ENCODE data around the gene PIGS. TPM values are rescaled to one million over a fixed set of nuclear protein-coding genes. Genes with fewer than 3 reads are reported as not detected.

The PIGS gene
- total and polyA plus RNA-seq, 4 donors: 21.8 to 38.7 (median 35.6) TPM

GRCh38 chr17:28506763-28507487, 64.4 kb downstream of the PIGS start:
- intact Hi-C loops (cut with DNase I): no loop called here
- 83 to 85% methylated on average over 13 to 14 of the region's 14 CpGs for WGBS, 2 donors
- no peaks in the 10 kb centered on the region for H3K36me3 ChIP-seq (ENCODE audit: control insufficient read depth in 1 of 2, insufficient read depth in 2 of 2, low read length in 1 of 2)
- H3K4me3 ChIP-seq (ENCODE audit: low read length in 2 of 2): no peak overlapping the region
- DNase-seq (no peak), ATAC-seq (ENCODE audit: low FRiP score) (no peak)
- H3K4me1 ChIP-seq (ENCODE audit: control insufficient read depth in 1 of 2, insufficient read depth in 2 of 2, low read length in 2 of 2): no peaks in the 10 kb centered on the region
- no peaks in the 10 kb centered on the region for H3K27me3 ChIP-seq (ENCODE audit: control insufficient read depth in 1 of 2, insufficient read depth in 2 of 2, low read length in 1 of 2)
- no peaks in the 10 kb centered on the region for H3K9me3 ChIP-seq (ENCODE audit: control insufficient read depth, low read length)
- H3K27ac ChIP-seq (ENCODE audit: low read depth in 1 of 2, low read length in 2 of 2): no peak overlapping the region

DNA sequence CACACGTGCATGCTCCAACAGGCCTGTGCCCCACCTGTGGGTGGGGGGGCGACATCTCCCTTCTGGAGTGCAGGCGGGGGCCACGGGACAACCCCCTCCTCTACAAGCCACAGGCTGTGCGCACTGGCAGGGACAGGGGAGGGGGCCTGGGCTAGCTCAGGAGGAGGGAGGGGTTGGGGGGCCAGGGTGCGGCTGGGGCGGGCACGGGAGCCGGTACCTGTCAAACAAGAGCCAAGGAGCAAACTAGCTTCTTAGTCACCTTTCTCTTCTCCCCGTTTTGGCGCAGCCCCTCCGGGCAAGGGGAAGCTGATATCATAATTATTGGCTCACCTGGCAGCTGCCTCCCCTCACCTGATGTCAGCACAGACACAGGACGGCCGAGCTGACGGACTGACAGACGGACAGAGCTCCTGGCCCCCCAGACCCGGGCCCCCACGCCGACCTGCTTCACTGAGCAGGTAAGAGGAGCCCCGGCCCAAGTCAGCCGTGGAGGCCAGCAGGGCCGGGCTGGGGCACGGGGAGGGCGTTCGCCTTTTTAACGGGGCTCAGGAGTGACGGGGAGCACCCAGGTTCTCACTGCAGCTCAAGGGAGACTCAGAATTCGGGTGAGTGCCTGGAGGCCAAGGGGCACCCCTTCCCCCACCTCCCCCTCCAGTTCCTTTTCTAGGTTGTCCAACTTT, 65.2 kb downstream of the PIGS start, which contains the start of gene FOXN1:
Gene FOXN1, plus strand, starts transcription at position 363 of the 680 bp plus-strand sequence. CDS start 17,622 bp downstream, outside the sequence.
- Histone ChIP-seq H3K4me3 (ENCODE audit: low read length in 2 of 2) (no peak within 1 kb of the TSS), H3K4me1 (ENCODE audit: control insufficient read depth in 1 of 2, insufficient read depth in 2 of 2, low read length in 2 of 2) (no peaks in the 10 kb centered on the region), H3K9me3 (ENCODE audit: control insufficient read depth, low read length) (no peaks in the 10 kb centered on the region), H3K27me3 (ENCODE audit: control insufficient read depth in 1 of 2, insufficient read depth in 2 of 2, low read length in 1 of 2) (no peaks in the 10 kb centered on the region), H3K27ac (ENCODE audit: low read depth in 1 of 2, low read length in 2 of 2) (no peak within 1 kb of the TSS), H3K36me3 (ENCODE audit: control insufficient read depth in 1 of 2, insufficient read depth in 2 of 2, low read length in 1 of 2) (no peaks in the 10 kb centered on the region)
- DNase-seq (no peak), ATAC-seq (ENCODE audit: low FRiP score) (no peak)
- 87% methylated on average over 28 of the region's 28 CpGs for WGBS, 2 donors
- intact Hi-C loops (cut with DNase I): no loop called here

- H3K4me3 ChIP-seq (ENCODE audit: low read length in 2 of 2): no peak overlapping the region
- no peaks in the 10 kb centered on the region for H3K36me3 ChIP-seq (ENCODE audit: control insufficient read depth in 1 of 2, insufficient read depth in 2 of 2, low read length in 1 of 2)
- DNase-seq: no peak
- intact Hi-C loops (cut with DNase I): no loop called here
- no peak for ATAC-seq (ENCODE audit: low FRiP score)
- no peaks in the 10 kb centered on the region for H3K27me3 ChIP-seq (ENCODE audit: control insufficient read depth in 1 of 2, insufficient read depth in 2 of 2, low read length in 1 of 2)
- no peaks in the 10 kb centered on the region for H3K9me3 ChIP-seq (ENCODE audit: control insufficient read depth, low read length)
- WGBS, 2 donors: 46 to 50% methylated on average over 3 of the region's 3 CpGs
- H3K27ac ChIP-seq (ENCODE audit: low read depth in 1 of 2, low read length in 2 of 2): no peak overlapping the region
- no peaks in the 10 kb centered on the region for H3K4me1 ChIP-seq (ENCODE audit: control insufficient read depth in 1 of 2, insufficient read depth in 2 of 2, low read length in 2 of 2)
Observed at GRCh38 chr17:28503420-28503819, 67.9 kb downstream of the PIGS start.

Other genes with a start within 250 kb of the PIGS start
- 10 to 100 TPM; 34.5 to 37.2 TPM for gene IFT20, start 236.1 kb downstream of the PIGS start, total RNA-seq
- 10 to 100 TPM; 70.7 to 74.3 TPM for gene IFT20, start 236.1 kb downstream of the PIGS start, polyA plus RNA-seq
- gene TNFAIP1, start 235.8 kb downstream of the PIGS start, total RNA-seq: 10 to 100 TPM; 51.1 to 68.9 TPM
- gene TNFAIP1, start 235.8 kb downstream of the PIGS start, polyA plus RNA-seq: 10 to 100 TPM; 11.7 to 16.2 TPM
- 10 to 100 TPM; 40.1 to 42.5 TPM for gene POLDIP2, start 214.0 kb downstream of the PIGS start, total RNA-seq
- 10 to 100 TPM; 36.6 to 41.4 TPM for gene POLDIP2, start 214.0 kb downstream of the PIGS start, polyA plus RNA-seq
- gene SEBOX, start 206.3 kb downstream of the PIGS start, total RNA-seq: not detected
- not detected for gene SEBOX, start 206.3 kb downstream of the PIGS start, polyA plus RNA-seq
- gene VTN, start 201.2 kb downstream of the PIGS start, total RNA-seq: 1 to 10 TPM; 1.5 to 2.6 TPM
- gene VTN, start 201.2 kb downstream of the PIGS start, polyA plus RNA-seq: 1 to 10 TPM in 1 of 2 donors, under 1 TPM in 1; 0.63 to 4.3 TPM
- gene SARM1, start 199.8 kb downstream of the PIGS start, total RNA-seq: 10 to 100 TPM; 14.5 to 20.3 TPM
- 10 to 100 TPM in 1 of 2 donors, 1 to 10 TPM in 1; 4.9 to 10.3 TPM for gene SARM1, start 199.8 kb downstream of the PIGS start, polyA plus RNA-seq
- gene SLC46A1, start 165.3 kb downstream of the PIGS start, total RNA-seq: 10 to 100 TPM in 1 of 2 donors, 1 to 10 TPM in 1; 6.4 to 16.7 TPM
- gene SLC46A1, start 165.3 kb downstream of the PIGS start, polyA plus RNA-seq: 10 to 100 TPM in 1 of 2 donors, 1 to 10 TPM in 1; 4.4 to 10.5 TPM
- not detected for gene SLC13A2, start 97.9 kb downstream of the PIGS start, total RNA-seq
- gene SLC13A2, start 97.9 kb downstream of the PIGS start, polyA plus RNA-seq: 10 to 100 TPM in 1 of 2 donors, not detected in 1; 23.8 TPM
- gene FOXN1, start 65.2 kb downstream of the PIGS start, total RNA-seq: not detected
- not detected for gene FOXN1, start 65.2 kb downstream of the PIGS start, polyA plus RNA-seq
- gene UNC119, start 18.9 kb downstream of the PIGS start, total RNA-seq: 10 to 100 TPM; 17.4 to 25.7 TPM
- 10 to 100 TPM; 18.7 to 36.6 TPM for gene UNC119, start 18.9 kb downstream of the PIGS start, polyA plus RNA-seq
- 10 to 100 TPM; 22.1 to 27.1 TPM for gene ALDOC, start 5.4 kb upstream of the PIGS start, total RNA-seq
- gene ALDOC, start 5.4 kb upstream of the PIGS start, polyA plus RNA-seq: 10 to 100 TPM; 15.4 to 30.4 TPM
- 1 to 10 TPM; 2.2 to 3.6 TPM for gene SPAG5, start 27.5 kb upstream of the PIGS start, total RNA-seq
- 1 to 10 TPM; 1.6 to 4.3 TPM for gene SPAG5, start 27.5 kb upstream of the PIGS start, polyA plus RNA-seq
- 10 to 100 TPM in 1 of 2 donors, 1 to 10 TPM in 1; 6.3 to 15.7 TPM for gene RSKR, start 42.7 kb upstream of the PIGS start, total RNA-seq
- gene RSKR, start 42.7 kb upstream of the PIGS start, polyA plus RNA-seq: 1 to 10 TPM in 1 of 2 donors, under 1 TPM in 1; 0.13 to 3.0 TPM
- gene BLTP2, start 73.6 kb upstream of the PIGS start, total RNA-seq: 100 to 1,000 TPM; 100 to 135 TPM
- 10 to 100 TPM; 27.7 to 27.8 TPM for gene BLTP2, start 73.6 kb upstream of the PIGS start, polyA plus RNA-seq
- 10 to 100 TPM; 34.8 to 40.8 TPM for gene SDF2, start 90.4 kb upstream of the PIGS start, total RNA-seq
- gene SDF2, start 90.4 kb upstream of the PIGS start, polyA plus RNA-seq: 10 to 100 TPM; 36.7 to 51.5 TPM
- 10 to 100 TPM; 73.1 to 81.2 TPM for gene SUPT6H, start 90.7 kb upstream of the PIGS start, total RNA-seq
- 10 to 100 TPM; 22.5 to 41.0 TPM for gene SUPT6H, start 90.7 kb upstream of the PIGS start, polyA plus RNA-seq
- gene PROCA1, start 140.4 kb upstream of the PIGS start, total RNA-seq: 1 to 10 TPM in 1 of 2 donors, under 1 TPM in 1; 0.78 to 6.6 TPM
- gene PROCA1, start 140.4 kb upstream of the PIGS start, polyA plus RNA-seq: 1 to 10 TPM; 5.1 to 5.3 TPM
- gene RAB34, start 146.3 kb upstream of the PIGS start, total RNA-seq: 100 to 1,000 TPM; 107 to 115 TPM
- gene RAB34, start 146.3 kb upstream of the PIGS start, polyA plus RNA-seq: 100 to 1,000 TPM; 133 to 303 TPM
- 1,000 to 10,000 TPM; 1,133 to 1,177 TPM for gene RPL23A, start 148.5 kb upstream of the PIGS start, total RNA-seq
- 1,000 to 10,000 TPM; 1,641 to 1,888 TPM for gene RPL23A, start 148.5 kb upstream of the PIGS start, polyA plus RNA-seq
- gene TLCD1, start 154.7 kb upstream of the PIGS start, total RNA-seq: 1 to 10 TPM in 1 of 2 donors, under 1 TPM in 1; 0.90 to 2.5 TPM
- 1 to 10 TPM in 1 of 2 donors, not detected in 1; 1.5 TPM for gene TLCD1, start 154.7 kb upstream of the PIGS start, polyA plus RNA-seq
- 1 to 10 TPM; 1.6 to 4.5 TPM for gene NEK8, start 157.3 kb upstream of the PIGS start, total RNA-seq
- 1 to 10 TPM; 2.0 to 5.3 TPM for gene NEK8, start 157.3 kb upstream of the PIGS start, polyA plus RNA-seq
- gene TRAF4, start 172.5 kb upstream of the PIGS start, total RNA-seq: 10 to 100 TPM; 18.8 to 24.6 TPM
- gene TRAF4, start 172.5 kb upstream of the PIGS start, polyA plus RNA-seq: 10 to 100 TPM; 10.7 to 19.3 TPM

All from aorta (tissue), 5 donors.